ENCODE measurements around the gene KLHL22.

DNA sequence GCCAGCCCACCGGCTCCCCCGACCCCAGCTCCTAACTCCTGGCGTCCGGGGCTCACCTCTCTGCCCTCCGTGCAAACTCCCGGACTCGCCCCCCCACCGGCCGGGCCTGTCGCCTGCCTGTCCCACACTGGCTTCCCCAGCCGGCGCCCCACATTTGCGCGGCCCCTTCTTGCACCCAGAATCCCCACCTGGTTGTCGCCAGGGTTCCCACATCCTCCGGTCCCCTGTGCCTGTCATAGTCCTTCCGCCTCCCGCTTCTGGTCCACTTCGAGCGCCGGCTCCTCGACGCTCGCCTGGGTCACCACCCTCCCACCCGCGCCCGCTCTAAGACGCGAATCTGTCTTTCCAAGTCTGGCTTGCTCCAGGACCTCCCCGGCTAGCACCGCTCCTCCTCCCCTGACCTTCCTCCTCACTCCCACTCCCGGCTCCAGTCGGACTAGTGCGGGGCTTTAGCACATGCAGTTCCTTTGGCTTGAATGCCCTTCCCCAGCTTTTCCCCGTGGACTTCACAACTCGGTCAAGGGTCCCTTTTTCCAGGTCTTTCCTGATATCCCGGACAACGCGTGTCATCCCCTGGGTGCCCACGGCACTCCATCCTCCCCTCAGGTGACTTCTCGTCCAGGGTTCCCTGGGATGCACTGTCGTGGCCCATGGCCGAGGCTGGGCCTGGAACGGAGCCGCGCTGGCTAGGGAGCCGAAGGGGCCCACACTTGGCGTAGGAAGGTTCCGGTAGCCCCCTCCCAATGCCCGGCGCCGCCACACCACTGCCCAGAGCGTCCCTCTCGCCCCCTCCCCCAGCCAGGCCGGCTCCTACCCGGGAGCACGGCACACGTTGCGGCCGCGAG lies 58.6 kb downstream of the KLHL22 start:
- TF ChIP-seq, protein P1, sequence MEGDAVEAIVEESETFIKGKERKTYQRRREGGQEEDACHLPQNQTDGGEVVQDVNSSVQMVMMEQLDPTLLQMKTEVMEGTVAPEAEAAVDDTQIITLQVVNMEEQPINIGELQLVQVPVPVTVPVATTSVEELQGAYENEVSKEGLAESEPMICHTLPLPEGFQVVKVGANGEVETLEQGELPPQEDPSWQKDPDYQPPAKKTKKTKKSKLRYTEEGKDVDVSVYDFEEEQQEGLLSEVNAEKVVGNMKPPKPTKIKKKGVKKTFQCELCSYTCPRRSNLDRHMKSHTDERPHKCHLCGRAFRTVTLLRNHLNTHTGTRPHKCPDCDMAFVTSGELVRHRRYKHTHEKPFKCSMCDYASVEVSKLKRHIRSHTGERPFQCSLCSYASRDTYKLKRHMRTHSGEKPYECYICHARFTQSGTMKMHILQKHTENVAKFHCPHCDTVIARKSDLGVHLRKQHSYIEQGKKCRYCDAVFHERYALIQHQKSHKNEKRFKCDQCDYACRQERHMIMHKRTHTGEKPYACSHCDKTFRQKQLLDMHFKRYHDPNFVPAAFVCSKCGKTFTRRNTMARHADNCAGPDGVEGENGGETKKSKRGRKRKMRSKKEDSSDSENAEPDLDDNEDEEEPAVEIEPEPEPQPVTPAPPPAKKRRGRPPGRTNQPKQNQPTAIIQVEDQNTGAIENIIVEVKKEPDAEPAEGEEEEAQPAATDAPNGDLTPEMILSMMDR (IDR thresholded peaks at IDR 0.05): no peak
- TF ChIP-seq POLR2A (IDR thresholded peaks at IDR 0.05): no peak

Measured in uterus (tissue), 2 donors.